ENCODE results near the gene CHD1L. TPM values are rescaled to one million over a fixed set of nuclear protein-coding genes. Genes with fewer than 3 reads are reported as not detected.

The CHD1L gene
- total and polyA plus RNA-seq, 2 experiments from 2014 or later = 29.8 to 43.9 TPM

GRCh38 chr1:147245129-147245528, 2.6 kb downstream of the CHD1L start:
- Histone ChIP-seq H3K27me3 (ENCODE audit: insufficient read depth) (no peaks in the 10 kb centered on the region; the same call in 1 of the 2 replicates), H3K4me2 (no peak overlapping the region), H2AFZ (no peak overlapping the region), H3F3A (replicated peaks; ENCODE audit: low read depth) (no peaks in the 10 kb centered on the region), H4K20me1 (replicated peaks; ENCODE audit: insufficient read depth) (peaks cover 16% of the 10 kb centered on the region; the same call in 1 of the 2 replicates), H3K36me3 (ENCODE audit: insufficient read depth) (no peaks in the 10 kb centered on the region), H3K4me1 (ENCODE audit: insufficient read depth) (peaks cover 45% of the 10 kb centered on the region), H3K9me2 (ENCODE audit: insufficient read depth) (no peaks in the 10 kb centered on the region), H3K79me2 (replicated peaks; ENCODE audit: insufficient read depth) (peaks cover 68% of the 10 kb centered on the region), H3K27ac (ENCODE audit: low read depth) (no peak overlapping the region), H3K4me3 (no peak overlapping the region)
- DNase-seq (ENCODE audit: low spot score) = no peak
- Mint-ChIP-seq H3K36me3 (ENCODE audit: low read depth) (no peaks in the 10 kb centered on the region), H3K4me1 (peaks cover 54% of the 10 kb centered on the region), H3K9me3 (no peaks in the 10 kb centered on the region), H3K27ac (no peak overlapping the region; the same call in 1 of the 2 replicates), H3K4me3 (no peak overlapping the region; the same call in 2 of the 3 replicates), H3K27me3 (ENCODE audit: insufficient read depth, low read depth, poor library complexity) (peaks cover 10% of the 10 kb centered on the region)
- ATAC-seq = no peak
- no peak for TF ChIP-seq CREB1 (CRISPR knock-in tag; IDR thresholded peaks at IDR 0.05; ENCODE audit: low read depth)
- no peak for TF ChIP-seq POLR2AphosphoS5 (IDR thresholded peaks at IDR 0.05; ENCODE audit: low read depth)
- TF ChIP-seq ETS1 (IDR thresholded peaks at IDR 0.05) = no peak
- TF ChIP-seq ZNF462 (CRISPR knock-in tag; IDR thresholded peaks at IDR 0.05) = no peak
- TF ChIP-seq EZH2phosphoT487 (IDR thresholded peaks at IDR 0.05; ENCODE audit: unreplicated experiment) = no peak
- TF ChIP-seq ZNF331 (CRISPR knock-in tag; IDR thresholded peaks at IDR 0.05; ENCODE audit: low read depth) = no peak
- TF ChIP-seq REST (IDR thresholded peaks at IDR 0.05; ENCODE audit: unreplicated experiment) = no peak
- no peak for TF ChIP-seq CTCF (conservative IDR thresholded peaks at IDR 0.05; ENCODE audit: low read depth in 2 of 2)
- no peak for TF ChIP-seq ZNF114 (CRISPR knock-in tag; IDR thresholded peaks at IDR 0.05)
- TF ChIP-seq EZH2 (IDR thresholded peaks at IDR 0.05; ENCODE audit: low read depth, unreplicated experiment) = no peak
- TF ChIP-seq JUNB (IDR thresholded peaks at IDR 0.05; ENCODE audit: unreplicated experiment) = no peak

Measured in GM23338 (cell line).